K562 (cell line): Measurements from ENCODE around the gene ADGRF1. TPM values are rescaled to one million over a fixed set of nuclear protein-coding genes. Genes with fewer than 3 reads are reported as not detected.

ENCODE experiments used
- ATAC-seq: fragments of 200-7000 bp; cut with Tn5 transposase; 3 replicates; pipeline ENCODE4 v1.9.1; 2020; ENCODE audit warnings: moderate library complexity
- BruUV-seq: library from RNA; stranded (reverse); fragments of 400-500 nt; replicated peaks from 2 replicates; lab custom pipeline; 2021; lab: Mats Ljungman, UMichigan
- CTCF ChIA-PET: fragments of 300-600 bp; formaldehyde crosslinking; extraction: SDS; loops from one replicate; lab custom pipeline; 2021; ENCODE audit warnings: low intra/inter-chr PET ratio; lab: Yijun Ruan, JAX
- POLR2A ChIA-PET: fragments of 300-600, 350-650 bp; sonication (Branson Sonifier 250); formaldehyde crosslinking; extraction: SDS; loops from one replicate; lab custom pipeline; 2021; ENCODE audit warnings: antibody characterized with exemption, inconsistent platforms; lab: Yijun Ruan, JAX
- DNase-seq, 4 experiments: peaks; one replicate each; pipeline versions ENCODE4 v3.0.0 to v3.0.0-alpha.2; 2011 to 2018; ENCODE audit warnings: low spot score in 3 of 4, mixed read lengths in 3 of 4; ENCODE audit errors: extremely low read depth in 1 of 4
- FAIRE-seq: peaks from 2 replicates; lab custom pipeline; 2011; peaks lifted over from hg19 to GRCh38; lab: Jason Lieb, UNC
- H2AFZ ChIP-seq: 2 replicates; pipeline ENCODE4 v1.6.0; 2011; ENCODE audit warnings: low read depth, low read length, control low read depth, inconsistent platforms
- H3K27ac ChIP-seq: fragments of 200-600 bp; 3 replicates; pipeline ENCODE4 v1.8.0; 2011; ENCODE audit warnings: low read depth, mild to moderate bottlenecking, control low read depth, inconsistent platforms, low read length, moderate library complexity, mixed read lengths; ENCODE audit errors: extremely low read depth
- H3K27me3 ChIP-seq, 2 experiments: fragments of 300-600 bp in 1 of 2; 2 replicates in 1 of 2; 3 replicates in 1 of 2; pipeline versions ENCODE4 v1.6.0 to v1.8.0; 2011; ENCODE audit warnings: inconsistent platforms in 2 of 2, low read length in 2 of 2, mild to moderate bottlenecking in 1 of 2, mixed read lengths in 1 of 2, moderate library complexity in 1 of 2; ENCODE audit not compliant: control insufficient read depth in 2 of 2, insufficient read depth in 2 of 2
- H3K36me3 ChIP-seq: fragments of 300-600 bp; 3 replicates; pipeline ENCODE4 v1.8.0; 2011; ENCODE audit warnings: mild to moderate bottlenecking, low read length, inconsistent platforms; ENCODE audit not compliant: control insufficient read depth, insufficient read depth
- H3K4me1 ChIP-seq, 2 experiments: fragments of 200-600 bp in 1 of 2; replicated peaks in 1 of 2; 2 replicates in 1 of 2; 3 replicates in 1 of 2; pipeline versions ENCODE4 v1.5.1 to v1.8.0; 2011; ENCODE audit warnings: inconsistent platforms in 2 of 2, low read length in 2 of 2, mild to moderate bottlenecking in 1 of 2, mixed read lengths in 1 of 2, moderate library complexity in 1 of 2; ENCODE audit not compliant: control insufficient read depth in 2 of 2, insufficient read depth in 2 of 2
- H3K4me2 ChIP-seq: 2 replicates; pipeline ENCODE4 v1.6.1; 2011; ENCODE audit warnings: low read length, control low read depth, inconsistent platforms, mixed read lengths; ENCODE audit not compliant: insufficient read depth
- H3K4me3 ChIP-seq: fragments of 200-600 bp; sonication (generic), shearing (Covaris generic); 2 replicates; pipeline ENCODE4 v1.5.1; 2016; ENCODE audit warnings: control low read depth, inconsistent platforms
- H3K79me2 ChIP-seq: fragments of 200-600 bp; 3 replicates; pipeline ENCODE4 v1.8.0; 2011; ENCODE audit warnings: low read length, inconsistent platforms; ENCODE audit not compliant: control insufficient read depth, insufficient read depth
- H3K9ac ChIP-seq, 2 experiments: 2 replicates each; pipeline versions ENCODE4 v1.6.0 to v1.6.1; 2011; ENCODE audit warnings: low read depth in 2 of 2, low read length in 2 of 2, control low read depth in 1 of 2, inconsistent platforms in 1 of 2, mild to moderate bottlenecking in 1 of 2, mixed read lengths in 1 of 2; ENCODE audit not compliant: insufficient read depth in 1 of 2
- H3K9me1 ChIP-seq: one replicate; pipeline ENCODE4 v1.6.0; 2011; ENCODE audit warnings: inconsistent platforms, mild to moderate bottlenecking, low read length, moderate library complexity; ENCODE audit not compliant: control insufficient read depth, insufficient read depth
- H3K9me3 ChIP-seq: replicated peaks from 2 replicates; pipeline ENCODE4 v1.5.1; 2011; ENCODE audit warnings: low read depth, low read length, inconsistent platforms; ENCODE audit not compliant: control insufficient read depth, insufficient read depth
- H4K20me1 ChIP-seq: replicated peaks from 2 replicates; pipeline ENCODE4 v1.6.1; 2011; ENCODE audit warnings: low read length, inconsistent platforms, mixed read lengths; ENCODE audit not compliant: control insufficient read depth, insufficient read depth
- CBFA2T2 ChIP-seq: fragments of 450-650 bp; conservative IDR thresholded peaks from 2 replicates; pipeline ENCODE4 v1.6.1; 2017; ENCODE audit warnings: mild to moderate bottlenecking
- CEBPG ChIP-seq, 3 experiments: fragments of 200-800 bp in 1 of 3; sonication (Bioruptor generic) in 1 of 3; sonication (generic) in 1 of 3; formaldehyde crosslinking in 1 of 3; IDR thresholded peaks in 2 of 3; conservative IDR thresholded peaks in 1 of 3; 2 replicates each; pipeline versions ENCODE4 v1.6.1 to v1.8.0; 2016 to 2022; ENCODE audit warnings: missing compliant biosample characterization in 2 of 3, missing genetic modification characterization in 2 of 3, mild to moderate bottlenecking in 1 of 3, missing genetic modification reagents in 1 of 3
- MEIS2 ChIP-seq: fragments of 450-650 bp; IDR thresholded peaks from 2 replicates; pipeline ENCODE4 v1.6.1; 2014; ENCODE audit warnings: mild to moderate bottlenecking; ENCODE audit not compliant: partially characterized antibody
- WGBS: fragments of 100-300 bp; shearing (Covaris generic); methylation state at CpG from one replicate; pipeline ENCODE4 v1.1.6; 2016; ENCODE audit warnings: low coverage, mixed read lengths; ENCODE audit not compliant: insufficient coverage; ENCODE audit errors: missing lambda C conversion rate; 5-methylcytosine and 5-hydroxymethylcytosine counted together
- in situ Hi-C: fragments of 300-500 bp; cut with MboI; formaldehyde crosslinking; loops from 4 replicates; pipeline ENCODE4 v1.15.0; 2018; ENCODE audit warnings: inconsistent platforms, mixed read lengths
- intact Hi-C: fragments of 100-400 bp; cut with micrococcal nuclease; formaldehyde crosslinking; loops from 2 replicates; pipeline ENCODE4 v1.14.2; 2022
- polyA plus RNA-seq, 8 experiments: library from polyadenylated mRNA; depleted of rRNA in 4 of 8; stranded (reverse) in 5 of 8; unstranded in 3 of 8; fragments of >200 nt; fragmentation: Nextera tagmentation in 2 of 8; fragmentation: Illumina TruSeq in 1 of 8; extraction: Ambion mirVana in 2 of 8; extraction: Trizol in 1 of 8; gene quantifications; 2 replicates each; pipeline versions ENCODE4 v1.2.1 to v1.2.3, GENCODE V29; 2011 to 2014; ENCODE audit warnings: inconsistent platforms in 1 of 8, missing spikeins in 1 of 8
- total RNA-seq, 7 experiments: library from RNA; depleted of rRNA in 6 of 7; stranded (reverse); fragments of >200 nt in 6 of 7; fragmentation: Illumina TruSeq in 2 of 7; extraction: Trizol in 2 of 7; gene quantifications; 2 replicates each; pipeline versions ENCODE4 v1.2.1 to v1.2.3, GENCODE V29; 2011 to 2021; ENCODE audit warnings: low replicate concordance in 1 of 7
- TF ChIP-seq, protein P1 (sequence below), 2 experiments: fragments of 450-650 bp in 1 of 2; sonication (generic) in 1 of 2; formaldehyde crosslinking in 1 of 2; IDR thresholded peaks; 2 replicates each; pipeline versions ENCODE4 v1.7.1 to v1.9.0; 2016 to 2022; ENCODE audit warnings: inconsistent platforms in 1 of 2, mild to moderate bottlenecking in 1 of 2, missing genetic modification reagents in 1 of 2
- TF ChIP-seq, protein P2 (sequence below): fragments of 250-450 bp; sonication (Bioruptor Pico); IDR thresholded peaks from 2 replicates; pipeline ENCODE4 v1.5.0; 2020; ENCODE audit warnings: mild to moderate bottlenecking
- TF ChIP-seq, protein P3 (sequence below), 2 experiments: IDR thresholded peaks in 1 of 2; conservative IDR thresholded peaks in 1 of 2; 2 replicates each; pipeline ENCODE4 v1.6.1; 2016; ENCODE audit warnings: low read depth in 2 of 2, mild to moderate bottlenecking in 1 of 2, missing compliant biosample characterization in 1 of 2, missing genetic modification characterization in 1 of 2, moderate library complexity in 1 of 2

ADGRF1 gene
- total and polyA plus RNA-seq, 9 of the 15 experiments (the other 6 are each of a cell fraction or from before 2014, with no cell fraction given), result not detected

DNA sequence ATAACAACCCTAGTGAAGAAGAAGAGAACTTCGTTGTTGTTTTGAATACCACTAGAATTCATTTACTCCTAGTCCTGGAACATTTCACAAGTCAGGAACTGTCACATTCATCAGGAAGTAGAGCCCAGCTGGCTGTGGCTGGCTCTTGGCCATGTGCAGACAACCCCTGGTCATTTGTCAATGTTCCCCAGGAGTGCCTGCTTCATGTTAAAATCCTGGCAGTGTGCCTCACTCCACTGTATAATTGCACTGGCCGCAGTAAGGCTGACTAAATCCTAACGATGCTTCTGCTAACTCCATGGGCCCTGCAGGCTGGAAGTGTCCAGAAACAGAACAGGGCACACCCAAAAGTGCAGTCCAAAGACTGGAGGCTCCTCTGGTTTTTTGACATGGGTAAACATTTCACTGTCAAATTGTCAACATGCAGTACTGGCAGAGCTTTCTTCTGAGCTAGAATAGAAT, 41.5 kb upstream of the ADGRF1 start:
- Histone ChIP-seq H3K27ac (no peak overlapping the region), H3K79me2 (no peaks in the 10 kb centered on the region), H3K4me2 (no peak overlapping the region), H2AFZ (no peak overlapping the region), H3K27me3 (peaks cover 13 to 18% of the 10 kb centered on the region in 2 experiments; a peak in 4 of 5 replicates), H3K9me3 (no peaks in the 10 kb centered on the region), H4K20me1 (no peaks in the 10 kb centered on the region), H3K4me3 (no peak overlapping the region), H3K4me1 (no peaks in the 10 kb centered on the region), H3K36me3 (no peaks in the 10 kb centered on the region), H3K9ac (no peak overlapping the region), H3K9me1 (no peaks in the 10 kb centered on the region)
- in situ Hi-C loops, result no loop called here
- intact Hi-C loops, result no loop called here
- FAIRE-seq (no peak), DNase-seq (no peak), ATAC-seq (peak; percentile 44; the same call in 2 of the 3 replicates)
- ChIA-PET CTCF (no interaction called here), POLR2A (interaction anchor here (0.7 to 1.7 kb wide), 2 partner anchors 30 to 74 kb away, joined by 3 to 4 read pairs; no protein-coding TSS in a partner anchor)
- WGBS, result 4% methylated on average over 3 of the region's 3 CpGs
- BruUV-seq, result no TSS peak
- TF ChIP-seq, protein P1, sequence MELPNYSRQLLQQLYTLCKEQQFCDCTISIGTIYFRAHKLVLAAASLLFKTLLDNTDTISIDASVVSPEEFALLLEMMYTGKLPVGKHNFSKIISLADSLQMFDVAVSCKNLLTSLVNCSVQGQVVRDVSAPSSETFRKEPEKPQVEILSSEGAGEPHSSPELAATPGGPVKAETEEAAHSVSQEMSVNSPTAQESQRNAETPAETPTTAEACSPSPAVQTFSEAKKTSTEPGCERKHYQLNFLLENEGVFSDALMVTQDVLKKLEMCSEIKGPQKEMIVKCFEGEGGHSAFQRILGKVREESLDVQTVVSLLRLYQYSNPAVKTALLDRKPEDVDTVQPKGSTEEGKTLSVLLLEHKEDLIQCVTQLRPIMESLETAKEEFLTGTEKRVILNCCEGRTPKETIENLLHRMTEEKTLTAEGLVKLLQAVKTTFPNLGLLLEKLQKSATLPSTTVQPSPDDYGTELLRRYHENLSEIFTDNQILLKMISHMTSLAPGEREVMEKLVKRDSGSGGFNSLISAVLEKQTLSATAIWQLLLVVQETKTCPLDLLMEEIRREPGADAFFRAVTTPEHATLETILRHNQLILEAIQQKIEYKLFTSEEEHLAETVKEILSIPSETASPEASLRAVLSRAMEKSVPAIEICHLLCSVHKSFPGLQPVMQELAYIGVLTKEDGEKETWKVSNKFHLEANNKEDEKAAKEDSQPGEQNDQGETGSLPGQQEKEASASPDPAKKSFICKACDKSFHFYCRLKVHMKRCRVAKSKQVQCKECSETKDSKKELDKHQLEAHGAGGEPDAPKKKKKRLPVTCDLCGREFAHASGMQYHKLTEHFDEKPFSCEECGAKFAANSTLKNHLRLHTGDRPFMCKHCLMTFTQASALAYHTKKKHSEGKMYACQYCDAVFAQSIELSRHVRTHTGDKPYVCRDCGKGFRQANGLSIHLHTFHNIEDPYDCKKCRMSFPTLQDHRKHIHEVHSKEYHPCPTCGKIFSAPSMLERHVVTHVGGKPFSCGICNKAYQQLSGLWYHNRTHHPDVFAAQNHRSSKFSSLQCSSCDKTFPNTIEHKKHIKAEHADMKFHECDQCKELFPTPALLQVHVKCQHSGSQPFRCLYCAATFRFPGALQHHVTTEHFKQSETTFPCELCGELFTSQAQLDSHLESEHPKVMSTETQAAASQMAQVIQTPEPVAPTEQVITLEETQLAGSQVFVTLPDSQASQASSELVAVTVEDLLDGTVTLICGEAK (IDR thresholded peaks at IDR 0.05), result no peak
- TF ChIP-seq, protein P1 (CRISPR knock-in tag; IDR thresholded peaks at IDR 0.05), result no peak
- TF ChIP-seq, protein P2, sequence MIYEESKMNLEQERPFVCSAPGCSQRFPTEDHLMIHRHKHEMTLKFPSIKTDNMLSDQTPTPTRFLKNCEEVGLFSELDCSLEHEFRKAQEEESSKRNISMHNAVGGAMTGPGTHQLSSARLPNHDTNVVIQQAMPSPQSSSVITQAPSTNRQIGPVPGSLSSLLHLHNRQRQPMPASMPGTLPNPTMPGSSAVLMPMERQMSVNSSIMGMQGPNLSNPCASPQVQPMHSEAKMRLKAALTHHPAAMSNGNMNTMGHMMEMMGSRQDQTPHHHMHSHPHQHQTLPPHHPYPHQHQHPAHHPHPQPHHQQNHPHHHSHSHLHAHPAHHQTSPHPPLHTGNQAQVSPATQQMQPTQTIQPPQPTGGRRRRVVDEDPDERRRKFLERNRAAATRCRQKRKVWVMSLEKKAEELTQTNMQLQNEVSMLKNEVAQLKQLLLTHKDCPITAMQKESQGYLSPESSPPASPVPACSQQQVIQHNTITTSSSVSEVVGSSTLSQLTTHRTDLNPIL (CRISPR knock-in tag), result no peak
- TF ChIP-seq, protein P3, sequence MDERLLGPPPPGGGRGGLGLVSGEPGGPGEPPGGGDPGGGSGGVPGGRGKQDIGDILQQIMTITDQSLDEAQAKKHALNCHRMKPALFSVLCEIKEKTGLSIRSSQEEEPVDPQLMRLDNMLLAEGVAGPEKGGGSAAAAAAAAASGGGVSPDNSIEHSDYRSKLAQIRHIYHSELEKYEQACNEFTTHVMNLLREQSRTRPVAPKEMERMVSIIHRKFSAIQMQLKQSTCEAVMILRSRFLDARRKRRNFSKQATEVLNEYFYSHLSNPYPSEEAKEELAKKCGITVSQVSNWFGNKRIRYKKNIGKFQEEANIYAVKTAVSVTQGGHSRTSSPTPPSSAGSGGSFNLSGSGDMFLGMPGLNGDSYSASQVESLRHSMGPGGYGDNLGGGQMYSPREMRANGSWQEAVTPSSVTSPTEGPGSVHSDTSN (CRISPR knock-in tag; IDR thresholded peaks at IDR 0.05; ENCODE audit: low read depth), result no peak
- TF ChIP-seq, protein P3 (tag; conservative IDR thresholded peaks at IDR 0.05; ENCODE audit: low read depth), result peak; percentile 97
- TF ChIP-seq CEBPG (CRISPR knock-in tag; IDR thresholded peaks at IDR 0.05), result no peak
- 0 out of 4 replicates have a peak, but pooled peaks of 1 of the 2 experiments have one; percentile 10 for TF ChIP-seq CEBPG (tag; conservative IDR thresholded peaks at IDR 0.05 in 1 of 2, IDR thresholded peaks at IDR 0.05 in 1 of 2)
- TF ChIP-seq MEIS2, result peak; percentile 81
- 0 out of 2 replicates have a peak, but pooled peaks have one; percentile 10 for TF ChIP-seq CBFA2T2
